Measurements from ENCODE around the gene CCDC149.

DNA sequence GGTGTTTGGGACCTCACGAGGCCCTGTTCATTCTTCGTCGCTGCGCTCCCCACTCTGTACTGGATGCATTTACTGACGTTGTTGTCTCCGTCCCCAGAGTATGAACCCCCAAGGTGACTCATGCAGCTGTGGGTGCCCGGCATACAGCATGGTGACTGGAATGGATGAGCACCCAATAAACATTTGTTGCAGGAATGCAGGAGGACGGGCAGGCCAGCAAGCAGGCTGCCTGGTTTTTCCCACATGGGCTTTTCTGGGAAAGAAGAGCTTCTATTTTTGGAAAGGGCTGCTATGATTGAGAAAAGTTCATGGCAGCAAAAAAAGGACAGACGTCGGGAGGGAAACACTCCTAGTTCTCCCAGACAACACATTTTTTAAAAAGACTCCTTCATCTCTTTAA lies 118.4 kb downstream of the CCDC149 start:
- TF ChIP-seq, protein P1, sequence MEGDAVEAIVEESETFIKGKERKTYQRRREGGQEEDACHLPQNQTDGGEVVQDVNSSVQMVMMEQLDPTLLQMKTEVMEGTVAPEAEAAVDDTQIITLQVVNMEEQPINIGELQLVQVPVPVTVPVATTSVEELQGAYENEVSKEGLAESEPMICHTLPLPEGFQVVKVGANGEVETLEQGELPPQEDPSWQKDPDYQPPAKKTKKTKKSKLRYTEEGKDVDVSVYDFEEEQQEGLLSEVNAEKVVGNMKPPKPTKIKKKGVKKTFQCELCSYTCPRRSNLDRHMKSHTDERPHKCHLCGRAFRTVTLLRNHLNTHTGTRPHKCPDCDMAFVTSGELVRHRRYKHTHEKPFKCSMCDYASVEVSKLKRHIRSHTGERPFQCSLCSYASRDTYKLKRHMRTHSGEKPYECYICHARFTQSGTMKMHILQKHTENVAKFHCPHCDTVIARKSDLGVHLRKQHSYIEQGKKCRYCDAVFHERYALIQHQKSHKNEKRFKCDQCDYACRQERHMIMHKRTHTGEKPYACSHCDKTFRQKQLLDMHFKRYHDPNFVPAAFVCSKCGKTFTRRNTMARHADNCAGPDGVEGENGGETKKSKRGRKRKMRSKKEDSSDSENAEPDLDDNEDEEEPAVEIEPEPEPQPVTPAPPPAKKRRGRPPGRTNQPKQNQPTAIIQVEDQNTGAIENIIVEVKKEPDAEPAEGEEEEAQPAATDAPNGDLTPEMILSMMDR (IDR thresholded peaks at IDR 0.05 in 4 of 5, conservative IDR thresholded peaks at IDR 0.05 in 1 of 5), result no peak
- TF ChIP-seq POLR2A (IDR thresholded peaks at IDR 0.05), result no peak
